Stimulated activated naive CD8-positive, alpha-beta T cell treated with anti-CD3 and anti-CD28 coated beads, Interleukin-15, Interleukin-2, amounts not matched to agents 100 U/mL and 50 U/mL, for 24 hours (primary cell): ENCODE data around the gene GPC5.
"Not testable (repeated sequence)": the region's sequence is repeated elsewhere in the genome, so short reads cannot be mapped to it uniquely, and the experiment has no call there.

Experiments used
- ATAC-seq: fragments of 150-1000 bp; cut with Tn5 transposase; one replicate; pipeline ENCODE4 v1.10.0; 2021
- DNase-seq: peaks from one replicate; pipeline ENCODE4 v3.0.0; 2021

The GPC5 gene

GRCh38 chr13:92290718-92291307, 892.4 kb downstream of the GPC5 start:
- not testable (repeated sequence) for DNase-seq, ATAC-seq

- ATAC-seq, DNase-seq: not testable (repeated sequence)
These were observed 896.1 kb downstream of the GPC5 start for GRCh38 chr13:92294533-92294932.

GRCh38 chr13:92296154-92296671, 897.8 kb downstream of the GPC5 start:
- not testable (repeated sequence) for ATAC-seq

GRCh38 chr13:92297971-92298942, 899.8 kb downstream of the GPC5 start:
- DNase-seq (no peak), ATAC-seq (no peak)

More at GRCh38 chr13:92296154-92296671, 897.8 kb downstream of the GPC5 start:
- not testable (repeated sequence) for DNase-seq

- DNase-seq (no peak), ATAC-seq (no peak)
These were observed 902.2 kb downstream of the GPC5 start for GRCh38 chr13:92300651-92301050.

- no peak for DNase-seq
- ATAC-seq = no peak
These were observed 905.0 kb downstream of the GPC5 start for GRCh38 chr13:92303428-92303827.

- no peak for DNase-seq
- no peak for ATAC-seq
These were observed 909.3 kb downstream of the GPC5 start for GRCh38 chr13:92307752-92308151.

- no peak for ATAC-seq
These were observed 914.4 kb downstream of the GPC5 start for GRCh38 chr13:92312823-92313222.

GRCh38 chr13:92313382-92313781, 915.0 kb downstream of the GPC5 start:
- no peak for DNase-seq
- no peak for ATAC-seq

More at GRCh38 chr13:92312823-92313222, 914.4 kb downstream of the GPC5 start:
- DNase-seq = no peak

GRCh38 chr13:92315265-92315664, 916.8 kb downstream of the GPC5 start:
- ATAC-seq (no peak), DNase-seq (no peak)

GRCh38 chr13:92316030-92316429, 917.6 kb downstream of the GPC5 start:
- ATAC-seq (no peak), DNase-seq (no peak)

- DNase-seq (no peak), ATAC-seq (no peak)
These were observed 918.6 kb downstream of the GPC5 start for GRCh38 chr13:92317066-92317465.

GRCh38 chr13:92320323-92320722, 921.9 kb downstream of the GPC5 start:
- no peak for ATAC-seq

GRCh38 chr13:92321174-92321573, 922.8 kb downstream of the GPC5 start:
- ATAC-seq (no peak), DNase-seq (no peak)

More at GRCh38 chr13:92320323-92320722, 921.9 kb downstream of the GPC5 start:
- DNase-seq = no peak

GRCh38 chr13:92345627-92346026, 947.2 kb downstream of the GPC5 start:
- no peak for DNase-seq
- ATAC-seq = no peak

GRCh38 chr13:92346046-92346445, 947.6 kb downstream of the GPC5 start:
- ATAC-seq (no peak), DNase-seq (no peak)

GRCh38 chr13:92354583-92354982, 956.2 kb downstream of the GPC5 start:
- DNase-seq (no peak), ATAC-seq (no peak)

- DNase-seq (no peak), ATAC-seq (no peak)
These were observed 956.8 kb downstream of the GPC5 start for GRCh38 chr13:92355213-92355612.

GRCh38 chr13:92362717-92363116, 964.3 kb downstream of the GPC5 start:
- ATAC-seq = no peak
- no peak for DNase-seq

GRCh38 chr13:92365904-92366303, 967.5 kb downstream of the GPC5 start:
- DNase-seq (no peak), ATAC-seq (no peak)

- no peak for ATAC-seq
- DNase-seq = no peak
These were observed 979.0 kb downstream of the GPC5 start for GRCh38 chr13:92377396-92377795.

- ATAC-seq = no peak
- no peak for DNase-seq
These were observed 981.0 kb downstream of the GPC5 start for GRCh38 chr13:92379371-92379770.

- DNase-seq (no peak), ATAC-seq (no peak)
These were observed 986.0 kb downstream of the GPC5 start for GRCh38 chr13:92384410-92384809.
